CD4-positive, CD25-positive, alpha-beta regulatory T cell (primary cell): Measurements from ENCODE around the gene MRPS10. TPM values are rescaled to one million over a fixed set of nuclear protein-coding genes. Genes with fewer than 3 reads are reported as not detected.

ENCODE experiments used
- ATAC-seq, 2 donors: fragments of 150-1000 bp; cut with Tn5 transposase; one replicate each; pipeline ENCODE4 v1.10.0; 2021; ENCODE audit warnings: low read depth in 2 of 2, moderate number of reproducible peaks in 2 of 2, moderate library complexity in 1 of 2
- DNase-seq, 3 donors: peaks; one replicate each; pipeline versions ENCODE4 v3.0.0 to v3.0.0-alpha.2; 2012 to 2022; ENCODE audit warnings: mixed read lengths in 1 of 3
- H3K27ac ChIP-seq: one replicate; pipeline ENCODE4 v1.7.0; 2013; ENCODE audit warnings: mild to moderate bottlenecking, low read length; ENCODE audit not compliant: insufficient read depth, poor library complexity, severe bottlenecking
- H3K27me3 ChIP-seq: one replicate; pipeline ENCODE4 v1.7.0; 2013; ENCODE audit warnings: low read length; ENCODE audit not compliant: control insufficient read depth, insufficient read depth
- H3K36me3 ChIP-seq: one replicate; pipeline ENCODE4 v1.7.0; 2013; ENCODE audit warnings: mild to moderate bottlenecking, low read length, moderate library complexity; ENCODE audit not compliant: control insufficient read depth, insufficient read depth
- H3K4me1 ChIP-seq: 2 replicates; pipeline ENCODE4 v1.7.0; 2013; ENCODE audit warnings: mild to moderate bottlenecking, low read length; ENCODE audit not compliant: insufficient read depth, control insufficient read depth, poor library complexity, severe bottlenecking
- H3K4me3 ChIP-seq: one replicate; pipeline ENCODE4 v1.7.0; 2013; ENCODE audit warnings: low read depth, mild to moderate bottlenecking, low read length, moderate library complexity
- H3K9me3 ChIP-seq, 2 experiments: 1 replicate in 1 of 2; 2 replicates in 1 of 2; pipeline ENCODE4 v1.7.0; 2013; ENCODE audit warnings: low read length in 2 of 2, mild to moderate bottlenecking in 1 of 2, moderate library complexity in 1 of 2; ENCODE audit not compliant: control insufficient read depth in 2 of 2
- H3K27ac Mint-ChIP-seq, 3 donors: one replicate each; pipeline ENCODE4 v1.8.0; 2020 to 2022; ENCODE audit warnings: mild to moderate bottlenecking in 3 of 3, mixed read lengths in 3 of 3, moderate library complexity in 2 of 3
- H3K27me3 Mint-ChIP-seq: one replicate; pipeline ENCODE4 v1.8.0; 2022; ENCODE audit warnings: mild to moderate bottlenecking, mixed read lengths
- H3K36me3 Mint-ChIP-seq: one replicate; pipeline ENCODE4 v1.8.0; 2020; ENCODE audit warnings: mixed read lengths
- H3K4me1 Mint-ChIP-seq, 4 donors: one replicate each; pipeline ENCODE4 v1.8.0; 2020 to 2022; ENCODE audit warnings: mixed read lengths in 4 of 4, mild to moderate bottlenecking in 1 of 4
- H3K4me3 Mint-ChIP-seq, 4 donors: one replicate each; pipeline ENCODE4 v1.8.0; 2020 to 2022; ENCODE audit warnings: mild to moderate bottlenecking in 4 of 4, mixed read lengths in 4 of 4, moderate library complexity in 3 of 4
- H3K9me3 Mint-ChIP-seq, 7 donors: one replicate each; pipeline ENCODE4 v1.8.0; 2020 to 2022; ENCODE audit warnings: mixed read lengths in 7 of 7, mild to moderate bottlenecking in 3 of 7, moderate library complexity in 2 of 7
- polyA plus RNA-seq, 4 donors: library from polyadenylated mRNA; unstranded; fragments of 300-500 nt; fragmentation: Illumina TruSeq; gene quantifications; one replicate each; pipeline ENCODE4 v1.2.3, GENCODE V29; 2021
- total RNA-seq: library from RNA; stranded (reverse); gene quantifications from one replicate; pipeline ENCODE4 v1.2.3, GENCODE V29; 2022

The MRPS10 gene
- total and polyA plus RNA-seq, 5 donors from 2014 or later: 16.2 to 53.9 (median 45.9) TPM

DNA sequence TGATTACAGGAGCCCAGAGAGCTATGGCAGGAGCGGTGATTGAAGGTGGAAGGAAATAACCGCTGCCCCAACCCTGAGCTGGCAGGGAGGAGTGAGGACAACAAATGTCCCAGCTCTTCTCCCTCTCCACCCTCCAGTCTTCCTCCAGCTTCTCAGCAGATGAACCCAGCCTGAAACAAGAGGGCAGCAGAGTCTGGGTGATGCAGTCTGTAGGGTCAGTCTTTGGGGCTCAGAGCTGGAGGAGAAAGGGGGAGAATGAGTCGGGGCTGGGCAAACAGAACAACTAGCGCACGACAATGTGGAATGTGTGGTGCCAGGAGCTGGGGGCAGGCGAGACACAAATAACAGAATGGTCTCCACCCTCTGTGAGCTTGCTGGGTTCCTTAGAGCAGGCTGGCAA lies 49.0 kb downstream of the MRPS10 start:
- ATAC-seq (no peak), DNase-seq (no peak)
- Histone ChIP-seq H3K4me1 (no peaks in the 10 kb centered on the region), H3K27ac (no peak overlapping the region), H3K27me3 (no peaks in the 10 kb centered on the region), H3K36me3 (no peaks in the 10 kb centered on the region), H3K9me3 (no peaks in the 10 kb centered on the region), H3K4me3 (no peak overlapping the region)
- H3K27me3 Mint-ChIP-seq: peaks cover 17% of the 10 kb centered on the region
- H3K27ac Mint-ChIP-seq: no peak overlapping the region
- peaks cover 0 to 2% (median 0%) of the 10 kb centered on the region in 7 donors for H3K9me3 Mint-ChIP-seq
- H3K4me3 Mint-ChIP-seq: no peak overlapping the region
- H3K4me1 Mint-ChIP-seq: peaks cover 0 to 4% (median 2%) of the 10 kb centered on the region in 4 donors
- no peaks in the 10 kb centered on the region for H3K36me3 Mint-ChIP-seq

DNA sequence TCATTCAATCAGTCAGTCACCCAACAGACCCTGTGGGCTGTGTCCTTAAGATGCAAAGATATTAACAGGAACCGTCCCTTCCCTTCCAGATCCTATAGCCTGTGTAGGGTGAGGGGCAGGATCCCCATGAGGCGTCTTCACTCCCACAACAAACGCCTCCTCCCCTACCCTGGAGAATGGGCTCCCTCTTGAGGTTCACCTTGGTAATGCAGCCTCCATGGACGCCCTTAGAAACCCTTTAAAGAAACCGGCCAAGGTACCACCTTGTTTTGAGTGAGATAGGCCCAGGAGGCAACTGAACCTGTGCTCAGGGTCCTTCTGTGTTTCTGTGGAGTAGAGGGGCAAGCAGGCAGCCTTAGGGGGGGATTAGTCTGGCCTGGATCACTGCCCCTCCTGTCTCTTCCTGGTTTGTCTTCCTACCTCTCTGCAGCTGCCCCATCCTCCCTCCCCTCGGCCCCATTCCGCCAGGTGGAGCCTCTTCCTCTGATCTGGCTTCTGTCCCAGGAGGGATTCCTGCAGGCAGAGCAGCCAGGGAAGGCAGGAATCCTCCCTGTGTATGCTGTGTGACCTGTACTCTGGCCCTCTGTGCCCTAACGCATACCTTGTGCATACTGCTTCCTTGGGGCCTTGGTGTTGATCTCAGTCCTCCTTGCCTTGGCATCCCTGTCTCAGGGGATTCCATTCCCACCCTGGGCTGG lies 51.1 kb downstream of the MRPS10 start:
- Histone ChIP-seq H3K4me1 (no peaks in the 10 kb centered on the region), H3K36me3 (no peaks in the 10 kb centered on the region), H3K4me3 (no peak overlapping the region), H3K27ac (no peak overlapping the region), H3K9me3 (no peaks in the 10 kb centered on the region), H3K27me3 (peaks cover under 1% of the 10 kb centered on the region)
- Mint-ChIP-seq H3K9me3 (peaks cover 0 to 2% (median 0%) of the 10 kb centered on the region in 7 donors), H3K27me3 (peaks cover 21% of the 10 kb centered on the region), H3K27ac (peak overlapping the region in 1 of 3 donors; percentile 77), H3K36me3 (no peaks in the 10 kb centered on the region), H3K4me1 (peaks cover 0 to 4% (median 2%) of the 10 kb centered on the region in 4 donors), H3K4me3 (no peak overlapping the region)
- DNase-seq (peak; percentile 60 to 69 (median 68)), ATAC-seq (peak; percentile 68 to 79)

DNA sequence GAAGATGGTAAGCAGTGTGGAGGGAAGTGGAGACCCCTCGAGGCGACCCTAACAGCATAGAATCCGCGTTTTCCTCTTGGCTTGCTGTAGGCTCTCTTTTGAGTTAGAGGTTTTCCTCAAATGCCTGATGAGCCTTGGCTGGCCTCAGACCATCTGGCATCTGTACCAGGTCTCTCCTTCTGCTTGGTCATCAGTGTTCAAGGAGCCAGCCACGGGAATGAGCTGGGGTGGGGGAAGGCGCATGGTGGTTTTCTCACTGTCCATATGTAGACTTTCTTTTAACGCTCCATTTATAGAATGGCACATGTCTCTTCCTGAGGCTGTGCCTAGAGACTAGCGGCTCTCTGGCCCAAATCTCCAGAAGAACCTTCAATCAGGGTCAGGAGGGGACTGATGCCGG lies 52.6 kb downstream of the MRPS10 start:
- no peaks in the 10 kb centered on the region for H3K36me3 ChIP-seq
- no peak for ATAC-seq
- H3K4me1 Mint-ChIP-seq: peaks cover 0 to 4% (median 2%) of the 10 kb centered on the region in 4 donors
- no peaks in the 10 kb centered on the region for H3K36me3 Mint-ChIP-seq
- H3K4me3 Mint-ChIP-seq: no peak overlapping the region
- H3K9me3 ChIP-seq: no peaks in the 10 kb centered on the region
- H3K27ac ChIP-seq: no peak overlapping the region
- H3K9me3 Mint-ChIP-seq: peaks cover 0 to 2% (median 0%) of the 10 kb centered on the region in 7 donors
- no peak for DNase-seq
- H3K4me3 ChIP-seq: no peak overlapping the region
- no peaks in the 10 kb centered on the region for H3K4me1 ChIP-seq
- peaks cover 35% of the 10 kb centered on the region for H3K27me3 Mint-ChIP-seq
- no peak overlapping the region for H3K27ac Mint-ChIP-seq
- H3K27me3 ChIP-seq: peaks cover 2% of the 10 kb centered on the region

DNA sequence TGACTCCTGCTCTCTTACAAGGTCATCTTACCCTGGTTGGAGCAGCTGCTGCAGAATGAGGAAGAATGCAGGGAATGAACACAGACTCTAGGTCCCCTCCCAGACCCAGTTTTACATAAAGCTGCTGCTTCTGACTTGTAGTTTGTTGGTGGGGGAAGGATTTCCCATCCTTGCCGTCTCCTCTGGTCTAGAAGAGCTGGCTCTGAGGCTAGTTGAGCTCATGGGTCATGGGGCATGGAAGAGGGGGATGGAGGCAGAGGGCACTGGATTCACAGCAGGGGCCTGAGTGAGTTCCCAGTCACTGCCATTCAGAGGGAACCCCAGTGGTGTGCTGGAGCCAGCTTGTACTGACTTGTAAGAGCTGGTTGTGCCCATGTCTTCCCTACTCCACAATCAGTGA lies 53.7 kb downstream of the MRPS10 start:
- no peak overlapping the region for H3K4me3 Mint-ChIP-seq
- no peaks in the 10 kb centered on the region for H3K36me3 Mint-ChIP-seq
- ATAC-seq (no peak), DNase-seq (no peak)
- peaks cover 0 to 4% (median 2%) of the 10 kb centered on the region in 4 donors for H3K4me1 Mint-ChIP-seq
- H3K36me3 ChIP-seq: no peaks in the 10 kb centered on the region
- no peaks in the 10 kb centered on the region for H3K9me3 ChIP-seq
- no peaks in the 10 kb centered on the region for H3K4me1 ChIP-seq
- H3K27ac ChIP-seq: no peak overlapping the region
- no peak overlapping the region for H3K4me3 ChIP-seq
- peaks cover 2% of the 10 kb centered on the region for H3K27me3 ChIP-seq
- H3K27me3 Mint-ChIP-seq: peaks cover 35% of the 10 kb centered on the region
- H3K27ac Mint-ChIP-seq: no peak overlapping the region
- peaks cover 0 to 2% (median 0%) of the 10 kb centered on the region in 7 donors for H3K9me3 Mint-ChIP-seq

DNA sequence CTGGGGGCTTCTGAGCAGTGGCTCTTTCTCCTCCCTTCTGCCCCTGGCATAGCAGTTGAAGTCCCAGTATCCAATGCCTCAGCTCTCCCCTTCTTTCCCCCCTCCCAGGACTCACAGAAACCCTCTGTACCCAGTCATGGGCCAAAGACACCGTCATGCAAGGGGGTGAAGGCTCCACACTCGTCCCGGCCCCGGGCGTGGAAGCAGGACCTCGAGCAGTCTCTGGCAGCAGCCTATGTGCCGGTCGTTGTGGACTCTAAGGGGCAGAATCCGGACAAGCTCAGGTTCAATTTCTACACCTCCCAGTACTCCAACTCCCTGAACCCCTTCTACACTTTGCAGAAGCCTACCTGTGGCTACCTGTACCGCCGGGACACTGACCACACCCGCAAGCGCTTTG lies 54.8 kb downstream of the MRPS10 start:
- no peaks in the 10 kb centered on the region for H3K9me3 Mint-ChIP-seq
- no peak overlapping the region for H3K4me3 ChIP-seq
- DNase-seq (no peak), ATAC-seq (no peak)
- no peaks in the 10 kb centered on the region for H3K9me3 ChIP-seq
- H3K27ac ChIP-seq: no peak overlapping the region
- H3K36me3 ChIP-seq: no peaks in the 10 kb centered on the region
- no peak overlapping the region for H3K27ac Mint-ChIP-seq
- H3K4me1 ChIP-seq: no peaks in the 10 kb centered on the region
- H3K4me3 Mint-ChIP-seq: no peak overlapping the region
- peaks cover 30% of the 10 kb centered on the region for H3K27me3 Mint-ChIP-seq
- peaks cover 2% of the 10 kb centered on the region for H3K27me3 ChIP-seq
- no peaks in the 10 kb centered on the region for H3K36me3 Mint-ChIP-seq
- H3K4me1 Mint-ChIP-seq: peaks cover 0 to 4% (median 2%) of the 10 kb centered on the region in 4 donors

DNA sequence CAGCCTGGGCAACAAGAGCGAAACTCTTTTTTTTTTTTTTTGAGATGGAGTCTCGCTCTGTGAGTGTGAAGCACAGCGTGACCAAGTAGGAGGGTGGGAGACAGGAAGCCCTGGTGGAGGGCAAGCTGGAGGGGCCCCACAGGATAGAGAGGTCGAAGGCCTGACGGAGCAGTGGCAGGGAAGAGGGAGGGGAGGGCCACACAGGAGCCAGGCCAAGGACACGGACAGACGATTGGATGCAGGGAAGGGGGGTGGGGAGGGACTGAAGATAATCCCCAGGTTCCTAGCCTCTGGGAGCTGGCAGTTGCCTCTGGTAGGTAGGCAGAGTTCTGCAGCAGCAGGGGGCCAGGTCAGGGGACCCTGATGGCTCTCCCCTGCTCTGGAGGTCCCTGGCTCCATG lies 55.3 kb downstream of the MRPS10 start:
- ATAC-seq (no peak), DNase-seq (no peak)
- H3K9me3 Mint-ChIP-seq: no peaks in the 10 kb centered on the region
- no peak overlapping the region for H3K27ac Mint-ChIP-seq
- peaks cover 0 to 4% (median 2%) of the 10 kb centered on the region in 4 donors for H3K4me1 Mint-ChIP-seq
- no peaks in the 10 kb centered on the region for H3K36me3 Mint-ChIP-seq
- no peak overlapping the region for H3K4me3 Mint-ChIP-seq
- H3K27me3 Mint-ChIP-seq: peaks cover 30% of the 10 kb centered on the region
- Histone ChIP-seq H3K4me3 (no peak overlapping the region), H3K27me3 (peaks cover 2% of the 10 kb centered on the region), H3K4me1 (no peaks in the 10 kb centered on the region), H3K27ac (no peak overlapping the region), H3K9me3 (no peaks in the 10 kb centered on the region), H3K36me3 (no peaks in the 10 kb centered on the region)

DNA sequence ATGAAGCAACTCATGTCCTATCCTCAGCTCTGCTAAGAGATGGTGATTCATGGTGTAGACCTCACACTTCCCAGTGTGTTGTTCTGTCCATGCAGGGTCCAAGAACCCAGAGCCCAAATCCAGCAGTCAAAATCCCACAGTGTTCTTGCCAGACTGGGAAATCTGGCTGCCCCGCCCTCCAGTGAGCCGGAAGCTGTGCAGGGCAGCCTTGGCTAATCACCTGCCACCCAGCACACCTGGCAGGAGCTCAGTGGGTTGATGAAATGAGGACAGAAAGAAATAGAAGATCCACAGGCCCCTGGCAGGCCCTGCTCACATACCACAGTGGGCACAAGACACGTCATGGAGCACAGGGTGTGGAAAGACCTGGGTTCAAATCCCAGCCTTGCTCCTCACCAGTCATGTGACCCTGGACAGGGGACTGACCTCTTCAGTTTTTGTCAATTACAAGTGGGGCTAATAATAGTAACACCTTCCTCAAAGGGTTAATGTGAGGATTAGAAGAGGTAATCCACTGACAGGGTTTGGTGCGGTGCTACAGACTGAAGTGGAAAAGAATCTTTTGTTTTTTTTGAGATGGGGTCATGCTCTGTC lies 58.1 kb downstream of the MRPS10 start:
- DNase-seq (no peak), ATAC-seq (no peak)
- H3K27ac Mint-ChIP-seq: no peak overlapping the region
- H3K9me3 ChIP-seq: no peaks in the 10 kb centered on the region
- no peaks in the 10 kb centered on the region for H3K36me3 Mint-ChIP-seq
- no peak overlapping the region for H3K4me3 ChIP-seq
- H3K4me1 Mint-ChIP-seq: no peaks in the 10 kb centered on the region
- H3K4me3 Mint-ChIP-seq: no peak overlapping the region
- H3K9me3 Mint-ChIP-seq: no peaks in the 10 kb centered on the region
- no peak overlapping the region for H3K27ac ChIP-seq
- peaks cover 2% of the 10 kb centered on the region for H3K27me3 ChIP-seq
- H3K36me3 ChIP-seq: no peaks in the 10 kb centered on the region
- peaks cover 20% of the 10 kb centered on the region for H3K27me3 Mint-ChIP-seq
- H3K4me1 ChIP-seq: no peaks in the 10 kb centered on the region

DNA sequence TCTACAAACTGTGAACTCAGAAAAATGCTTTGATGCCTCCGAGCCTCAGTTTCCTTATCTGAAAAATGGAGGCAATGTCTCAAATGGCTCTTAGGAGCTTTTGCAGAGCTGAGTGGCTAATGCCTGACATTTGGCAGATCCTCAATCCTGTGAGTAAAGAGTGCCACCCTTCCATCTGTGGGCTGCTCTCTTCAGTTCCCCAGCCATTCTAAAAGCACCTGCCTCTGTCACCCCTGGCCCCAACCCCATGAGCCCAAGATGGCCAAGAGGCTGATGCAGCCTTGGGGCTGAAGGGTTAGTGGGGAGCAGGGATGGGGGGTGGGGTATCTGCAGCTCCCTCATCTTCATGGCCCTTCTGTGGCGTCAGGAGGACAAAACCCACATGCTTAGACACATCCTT lies 59.0 kb downstream of the MRPS10 start:
- H3K4me1 Mint-ChIP-seq: no peaks in the 10 kb centered on the region
- H3K27me3 ChIP-seq: peaks cover 2% of the 10 kb centered on the region
- no peak overlapping the region for H3K27ac Mint-ChIP-seq
- no peaks in the 10 kb centered on the region for H3K36me3 Mint-ChIP-seq
- H3K36me3 ChIP-seq: no peaks in the 10 kb centered on the region
- DNase-seq: no peak
- ATAC-seq: no peak
- no peaks in the 10 kb centered on the region for H3K9me3 Mint-ChIP-seq
- no peak overlapping the region for H3K27ac ChIP-seq
- no peak overlapping the region for H3K4me3 ChIP-seq
- H3K4me3 Mint-ChIP-seq: no peak overlapping the region
- peaks cover 19% of the 10 kb centered on the region for H3K27me3 Mint-ChIP-seq
- no peaks in the 10 kb centered on the region for H3K4me1 ChIP-seq
- no peaks in the 10 kb centered on the region for H3K9me3 ChIP-seq
